KMS-11 (cell line): ENCODE data around the gene PRSS27.
"Not testable (repeated sequence)": the region's sequence is repeated elsewhere in the genome, so short reads cannot be mapped to it uniquely, and the experiment has no call there.

Experiments
- H2AFZ ChIP-seq: fragments of 200-600 bp; sonication (generic); 2 replicates; pipeline ENCODE4 v1.6.1; 2016; ENCODE audit warnings: antibody characterized with exemption, mixed run types, low read depth
- H3K27ac ChIP-seq: fragments of 200-600 bp; sonication (generic); 2 replicates; pipeline ENCODE4 v1.6.1; 2016; ENCODE audit warnings: mild to moderate bottlenecking, mixed run types
- H3K27me3 ChIP-seq: fragments of 200-600 bp; sonication (generic); 2 replicates; pipeline ENCODE4 v1.6.1; 2017; ENCODE audit warnings: mild to moderate bottlenecking, low read depth, mixed run types, moderate library complexity; ENCODE audit not compliant: insufficient read depth
- H3K36me3 ChIP-seq: fragments of 200-600 bp; sonication (generic); 2 replicates; pipeline ENCODE4 v1.6.1; 2017; ENCODE audit warnings: mild to moderate bottlenecking, mixed run types; ENCODE audit not compliant: insufficient read depth
- H3K4me1 ChIP-seq: fragments of 200-600 bp; sonication (generic); 2 replicates; pipeline ENCODE4 v1.6.1; 2016; ENCODE audit warnings: mild to moderate bottlenecking, low read depth, mixed run types; ENCODE audit not compliant: poor library complexity, severe bottlenecking
- H3K4me2 ChIP-seq: fragments of 200-600 bp; sonication (generic); 2 replicates; pipeline ENCODE4 v1.7.0; 2016; ENCODE audit warnings: mild to moderate bottlenecking, mixed run types
- H3K4me3 ChIP-seq: fragments of 200-600 bp; sonication (generic); IDR thresholded peaks from 2 replicates; pipeline ENCODE4 v1.6.1; 2017; ENCODE audit warnings: low read depth, low read length, mixed read lengths; ENCODE audit not compliant: insufficient read depth
- H3K79me2 ChIP-seq: fragments of 200-600 bp; sonication (generic); 2 replicates; pipeline ENCODE4 v1.6.1; 2016; ENCODE audit warnings: low read depth, mixed run types; ENCODE audit not compliant: insufficient read depth
- H3K9ac ChIP-seq: fragments of 200-600 bp; sonication (generic); 2 replicates; pipeline ENCODE4 v1.6.1; 2016; ENCODE audit warnings: mild to moderate bottlenecking, mixed run types
- H4K20me1 ChIP-seq: fragments of 200-600 bp; sonication (generic); 2 replicates; pipeline ENCODE4 v1.6.1; 2016; ENCODE audit warnings: mild to moderate bottlenecking, mixed run types; ENCODE audit not compliant: insufficient read depth
- TF ChIP-seq, protein P1 (sequence below): fragments of 200-600 bp; sonication (generic); conservative IDR thresholded peaks from 2 replicates; pipeline ENCODE4 v1.6.1; 2017; ENCODE audit warnings: low read depth, mild to moderate bottlenecking, antibody characterized with exemption, low read length, moderate library complexity, mixed read lengths

Gene PRSS27

DNA sequence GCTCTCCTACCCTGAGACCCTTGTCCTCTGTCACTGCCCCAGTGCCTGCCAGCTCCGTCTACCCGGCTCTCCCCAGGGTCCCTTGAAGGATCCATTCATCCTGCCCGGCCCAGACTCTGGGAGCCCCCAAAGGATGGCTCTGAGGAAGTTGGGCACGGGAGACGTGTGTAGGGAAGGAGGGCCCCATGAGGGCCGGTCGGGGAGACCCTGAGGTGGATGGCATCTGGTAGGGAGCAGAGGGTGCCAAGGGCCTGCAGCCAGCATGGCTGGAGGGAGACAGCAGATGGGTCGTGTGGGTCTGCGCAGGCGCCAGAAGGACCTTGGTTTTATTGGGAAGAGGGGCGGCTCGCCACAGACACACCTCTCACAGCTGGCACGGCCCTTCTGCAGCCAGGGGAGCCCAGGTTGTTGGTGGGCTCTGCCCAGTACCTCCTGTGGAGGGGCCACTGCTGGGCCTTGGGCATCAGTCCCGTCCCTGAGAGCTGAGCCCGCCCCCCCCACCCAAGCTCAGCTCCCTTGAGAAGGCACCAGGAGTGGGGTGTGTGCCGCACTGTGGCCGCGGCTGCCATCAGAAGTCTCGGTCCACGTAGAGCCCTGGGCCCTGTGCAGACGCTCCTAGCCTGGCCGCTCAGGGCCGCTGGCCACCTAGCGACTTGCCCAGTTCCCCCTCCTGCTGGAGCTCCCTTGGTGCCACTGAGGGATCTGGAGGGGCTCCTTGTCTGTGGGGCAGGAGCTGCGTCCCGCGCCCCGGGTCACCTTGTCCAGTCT, 21.7 kb downstream of the PRSS27 start:
- H3K9ac ChIP-seq, result no peak overlapping the region
- H2AFZ ChIP-seq, result no peak overlapping the region
- H3K36me3 ChIP-seq, result no peaks in the 10 kb centered on the region
- H3K4me2 ChIP-seq, result no peak overlapping the region
- no peak overlapping the region for H3K4me3 ChIP-seq
- TF ChIP-seq, protein P1, sequence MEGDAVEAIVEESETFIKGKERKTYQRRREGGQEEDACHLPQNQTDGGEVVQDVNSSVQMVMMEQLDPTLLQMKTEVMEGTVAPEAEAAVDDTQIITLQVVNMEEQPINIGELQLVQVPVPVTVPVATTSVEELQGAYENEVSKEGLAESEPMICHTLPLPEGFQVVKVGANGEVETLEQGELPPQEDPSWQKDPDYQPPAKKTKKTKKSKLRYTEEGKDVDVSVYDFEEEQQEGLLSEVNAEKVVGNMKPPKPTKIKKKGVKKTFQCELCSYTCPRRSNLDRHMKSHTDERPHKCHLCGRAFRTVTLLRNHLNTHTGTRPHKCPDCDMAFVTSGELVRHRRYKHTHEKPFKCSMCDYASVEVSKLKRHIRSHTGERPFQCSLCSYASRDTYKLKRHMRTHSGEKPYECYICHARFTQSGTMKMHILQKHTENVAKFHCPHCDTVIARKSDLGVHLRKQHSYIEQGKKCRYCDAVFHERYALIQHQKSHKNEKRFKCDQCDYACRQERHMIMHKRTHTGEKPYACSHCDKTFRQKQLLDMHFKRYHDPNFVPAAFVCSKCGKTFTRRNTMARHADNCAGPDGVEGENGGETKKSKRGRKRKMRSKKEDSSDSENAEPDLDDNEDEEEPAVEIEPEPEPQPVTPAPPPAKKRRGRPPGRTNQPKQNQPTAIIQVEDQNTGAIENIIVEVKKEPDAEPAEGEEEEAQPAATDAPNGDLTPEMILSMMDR, result no peak
- no peak overlapping the region for H3K27ac ChIP-seq
- H3K79me2 ChIP-seq, result no peaks in the 10 kb centered on the region; the same call in 1 of the 2 replicates
- H4K20me1 ChIP-seq, result no peaks in the 10 kb centered on the region
- H3K4me1 ChIP-seq, result no peaks in the 10 kb centered on the region
- H3K27me3 ChIP-seq, result no peaks in the 10 kb centered on the region

DNA sequence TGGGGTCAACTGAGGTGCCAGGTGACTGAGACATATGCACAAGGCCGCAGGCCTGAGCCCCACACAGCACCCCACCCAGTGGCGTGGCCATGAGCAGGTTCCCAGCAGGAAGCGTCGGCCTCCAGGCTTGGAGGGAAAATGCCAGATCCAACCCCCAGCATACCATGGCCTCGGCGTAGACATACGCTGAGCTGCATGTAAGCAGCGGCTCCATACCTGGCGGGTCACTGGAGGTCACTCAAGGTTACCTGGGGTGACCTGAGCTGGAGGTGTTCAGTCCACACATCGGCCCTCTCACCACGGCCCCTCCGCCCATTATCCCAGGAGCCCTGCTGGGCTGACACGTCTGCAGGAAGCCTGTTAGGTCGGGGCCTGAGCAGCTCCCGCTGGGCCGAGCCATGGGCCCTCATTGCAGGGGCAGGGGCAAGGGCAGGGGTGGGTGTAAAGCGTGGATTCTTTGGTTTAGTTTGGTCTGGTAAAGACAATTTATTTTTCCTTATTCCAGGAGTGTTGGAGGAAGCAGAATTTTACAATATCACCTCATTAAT, 22.5 kb downstream of the PRSS27 start:
- no peaks in the 10 kb centered on the region for H4K20me1 ChIP-seq
- no peaks in the 10 kb centered on the region; the same call in 1 of the 2 replicates for H3K79me2 ChIP-seq
- no peak overlapping the region for H3K4me3 ChIP-seq
- H3K27ac ChIP-seq, result no peak overlapping the region
- H3K9ac ChIP-seq, result no peak overlapping the region
- no peaks in the 10 kb centered on the region for H3K4me1 ChIP-seq
- H3K4me2 ChIP-seq, result no peak overlapping the region
- H2AFZ ChIP-seq, result no peak overlapping the region
- no peaks in the 10 kb centered on the region for H3K27me3 ChIP-seq
- TF ChIP-seq, protein P1, result no peak
- no peaks in the 10 kb centered on the region for H3K36me3 ChIP-seq

DNA sequence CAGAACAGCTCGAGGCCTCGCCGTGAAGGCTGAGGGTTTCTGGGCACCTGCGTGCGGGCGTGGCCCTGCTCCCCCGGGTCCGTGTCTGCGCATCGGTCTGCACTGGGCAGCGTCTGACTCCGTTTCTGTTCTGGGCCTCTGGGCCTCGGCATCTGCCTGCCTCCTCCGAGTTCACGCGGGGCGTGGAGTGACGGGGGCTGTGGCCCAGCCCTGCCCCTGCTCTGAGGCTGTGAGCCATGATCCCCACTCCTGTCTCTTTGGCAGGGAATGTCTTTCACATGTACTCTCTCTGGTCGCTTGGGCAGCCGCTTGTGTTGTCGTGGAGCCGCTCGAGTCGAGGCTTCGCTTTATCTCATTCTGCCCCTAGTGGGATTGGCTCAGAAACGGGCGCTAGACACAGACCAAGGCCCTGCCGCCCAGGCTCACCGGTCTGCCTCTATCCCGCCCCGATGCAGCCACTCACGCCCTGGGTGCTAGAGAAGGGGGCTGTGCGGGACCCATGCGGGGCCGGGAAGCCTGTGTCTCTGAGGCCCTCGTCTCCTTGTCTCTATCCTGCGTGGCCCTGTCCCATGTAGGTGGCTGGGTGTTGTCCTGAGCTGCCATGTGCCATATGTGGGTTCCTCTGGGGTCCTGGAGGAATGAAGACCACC, 23.3 kb downstream of the PRSS27 start:
- not testable (repeated sequence) for H3K27me3 ChIP-seq, H3K79me2 ChIP-seq, H2AFZ ChIP-seq, H3K4me3 ChIP-seq, H3K4me2 ChIP-seq, H3K4me1 ChIP-seq, H3K9ac ChIP-seq, H3K36me3 ChIP-seq, H4K20me1 ChIP-seq, H3K27ac ChIP-seq

DNA sequence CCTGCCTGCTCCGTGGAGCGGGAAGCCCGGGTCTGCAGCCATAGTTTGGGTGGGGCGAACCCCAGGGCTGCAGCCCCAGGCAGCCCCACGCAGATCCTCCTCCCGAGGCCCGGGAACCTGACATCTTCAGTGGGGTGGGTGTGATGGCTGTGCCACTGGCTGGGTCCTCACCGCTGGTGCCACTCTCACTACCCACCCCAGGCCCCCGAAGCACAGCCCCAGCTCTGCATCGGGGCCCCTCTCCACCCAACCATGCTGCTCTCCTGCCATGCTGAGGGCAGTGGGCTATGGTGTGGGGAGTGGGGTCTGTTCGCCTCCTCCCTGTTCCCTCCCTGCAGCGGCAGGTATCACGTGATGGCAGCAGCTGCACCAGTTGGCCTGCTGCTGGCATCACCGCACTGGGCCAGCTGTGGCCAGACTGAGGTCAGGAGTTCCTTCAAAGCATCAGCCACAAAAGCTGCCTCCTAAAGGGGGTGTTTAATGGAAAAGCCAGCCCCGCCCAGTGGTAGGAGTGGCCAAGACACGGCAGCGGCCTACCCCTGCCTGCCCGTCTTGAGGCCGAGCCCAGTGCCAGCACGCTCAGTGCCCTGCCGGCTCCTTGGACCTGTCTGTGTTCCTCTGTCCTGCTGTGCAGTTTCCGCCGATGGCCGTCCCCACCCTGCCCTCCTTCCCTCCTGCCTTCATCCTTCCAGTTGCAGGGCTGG, 26.9 kb downstream of the PRSS27 start:
- no peak overlapping the region for H3K4me2 ChIP-seq
- no peak overlapping the region for H3K9ac ChIP-seq
- no peaks in the 10 kb centered on the region for H3K4me1 ChIP-seq
- no peaks in the 10 kb centered on the region for H3K36me3 ChIP-seq
- H2AFZ ChIP-seq, result no peak overlapping the region
- no peaks in the 10 kb centered on the region for H4K20me1 ChIP-seq
- no peaks in the 10 kb centered on the region for H3K27me3 ChIP-seq
- peaks cover 5% of the 10 kb centered on the region; the same call in 1 of the 2 replicates for H3K79me2 ChIP-seq
- TF ChIP-seq, protein P1, result no peak
- no peak overlapping the region for H3K27ac ChIP-seq
- no peak overlapping the region for H3K4me3 ChIP-seq
